Nephron progenitor cell (in vitro differentiated cells): ENCODE results near the gene ADIRF.

Source experiments
- DNase-seq: peaks from one replicate; pipeline ENCODE4 v3.0.0; 2021
- H3K27ac Mint-ChIP-seq: 2 replicates; pipeline ENCODE4 v1.8.0; 2021; ENCODE audit warnings: mild to moderate bottlenecking, moderate library complexity, mixed read lengths
- H3K27me3 Mint-ChIP-seq: 2 replicates; pipeline ENCODE4 v1.8.0; 2021; ENCODE audit warnings: mild to moderate bottlenecking, low read depth, mixed read lengths; ENCODE audit not compliant: poor library complexity
- H3K36me3 Mint-ChIP-seq: 2 replicates; pipeline ENCODE4 v1.8.0; 2021; ENCODE audit warnings: low read depth, mixed read lengths
- H3K4me1 Mint-ChIP-seq: 2 replicates; pipeline ENCODE4 v1.8.0; 2021; ENCODE audit warnings: mixed read lengths
- H3K4me3 Mint-ChIP-seq: 2 replicates; pipeline ENCODE4 v1.8.0; 2021; ENCODE audit warnings: mild to moderate bottlenecking, moderate library complexity, mixed read lengths
- H3K9me3 Mint-ChIP-seq: 2 replicates; pipeline ENCODE4 v1.8.0; 2021; ENCODE audit warnings: mild to moderate bottlenecking, moderate library complexity, mixed read lengths
- CTCF ChIP-seq: fragments of 200-600 bp; sonication (generic); IDR thresholded peaks from 2 replicates; pipeline ENCODE4 v1.5.0; 2021; ENCODE audit warnings: antibody characterized with exemption

The ADIRF gene

GRCh38 chr10:86967481-86967941 lies 771 bp upstream of the ADIRF start:
- Mint-ChIP-seq H3K27me3 (peaks cover 17% of the 10 kb centered on the region), H3K4me1 (peaks cover 60% of the 10 kb centered on the region), H3K9me3 (no peaks in the 10 kb centered on the region), H3K36me3 (no peaks in the 10 kb centered on the region), H3K4me3 (no peak overlapping the region), H3K27ac (no peak overlapping the region)
- TF ChIP-seq CTCF: no peak
- no peak for DNase-seq

- Mint-ChIP-seq H3K27ac (no peak overlapping the region), H3K4me1 (peaks cover 64% of the 10 kb centered on the region), H3K36me3 (no peaks in the 10 kb centered on the region), H3K4me3 (no peak overlapping the region), H3K9me3 (no peaks in the 10 kb centered on the region), H3K27me3 (peaks cover 27% of the 10 kb centered on the region)
- TF ChIP-seq CTCF: no peak
- DNase-seq: no peak
Measured at GRCh38 chr10:86968994-86969355, 693 bp downstream of the ADIRF start.

- H3K36me3 Mint-ChIP-seq: no peaks in the 10 kb centered on the region
- no peak for DNase-seq
- peaks cover 31% of the 10 kb centered on the region for H3K27me3 Mint-ChIP-seq
- peaks cover 64% of the 10 kb centered on the region for H3K4me1 Mint-ChIP-seq
- H3K4me3 Mint-ChIP-seq: peak overlapping the region; percentile 65
- no peak overlapping the region for H3K27ac Mint-ChIP-seq
- no peaks in the 10 kb centered on the region for H3K9me3 Mint-ChIP-seq
- TF ChIP-seq CTCF: no peak
Measured at GRCh38 chr10:86969421-86970041, 1.2 kb downstream of the ADIRF start.

- Mint-ChIP-seq H3K4me1 (peaks cover 58% of the 10 kb centered on the region), H3K27me3 (peaks cover 31% of the 10 kb centered on the region), H3K36me3 (no peaks in the 10 kb centered on the region), H3K27ac (no peak overlapping the region), H3K9me3 (no peaks in the 10 kb centered on the region), H3K4me3 (peak overlapping the region; percentile 84)
- no peak for TF ChIP-seq CTCF
- peak; percentile 46 for DNase-seq
Measured at GRCh38 chr10:86970162-86970981, 2.1 kb downstream of the ADIRF start.

- peaks cover 53% of the 10 kb centered on the region for H3K4me1 Mint-ChIP-seq
- peak overlapping the region; percentile 84 for H3K4me3 Mint-ChIP-seq
- no peaks in the 10 kb centered on the region for H3K36me3 Mint-ChIP-seq
- H3K9me3 Mint-ChIP-seq: no peaks in the 10 kb centered on the region
- TF ChIP-seq CTCF: no peak
- no peak for DNase-seq
- H3K27ac Mint-ChIP-seq: no peak overlapping the region
- peaks cover 31% of the 10 kb centered on the region for H3K27me3 Mint-ChIP-seq
Measured at GRCh38 chr10:86970982-86971231, 2.6 kb downstream of the ADIRF start.
